ENCODE measurements around the gene PPM1F.
"Not testable (repeated sequence)": the region's sequence is repeated elsewhere in the genome, so short reads cannot be mapped to it uniquely, and the experiment has no call there.

Gene PPM1F

DNA sequence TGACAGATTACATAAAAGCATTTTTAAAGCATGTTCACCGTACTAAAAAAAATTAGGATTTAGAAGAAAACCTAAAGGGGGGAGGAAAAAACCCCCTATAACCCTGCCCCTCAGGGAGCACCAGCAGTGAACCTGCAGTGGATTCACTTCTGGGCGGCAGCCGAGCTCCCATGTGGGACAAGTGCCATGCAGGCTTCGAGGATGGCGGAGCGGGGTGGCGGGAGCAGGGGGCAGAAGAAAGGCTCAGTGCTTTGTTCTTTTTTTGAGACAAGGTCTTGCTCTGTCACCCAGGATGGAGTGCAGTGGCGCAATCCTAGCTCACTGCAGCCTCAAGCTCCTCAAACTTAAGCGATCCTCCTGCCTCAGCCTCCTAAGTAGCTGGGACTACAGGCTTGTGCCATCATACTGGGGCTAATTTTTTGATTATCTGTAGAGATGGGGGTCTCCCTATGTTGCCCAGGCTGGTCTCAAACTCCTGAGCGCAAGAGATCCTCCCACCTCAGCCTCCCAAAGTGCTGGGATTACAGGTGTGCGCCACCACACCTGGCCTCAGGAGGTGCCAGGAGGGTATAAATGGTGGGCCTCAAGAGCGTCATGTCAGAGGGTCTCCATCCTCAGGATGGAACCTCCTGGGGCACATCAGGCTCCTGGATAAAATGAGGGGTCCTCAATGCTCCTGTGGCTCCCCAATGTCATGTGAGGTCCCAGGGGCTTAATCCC, 34.0 kb downstream of the PPM1F start:
- no peak for DNase-seq

DNA sequence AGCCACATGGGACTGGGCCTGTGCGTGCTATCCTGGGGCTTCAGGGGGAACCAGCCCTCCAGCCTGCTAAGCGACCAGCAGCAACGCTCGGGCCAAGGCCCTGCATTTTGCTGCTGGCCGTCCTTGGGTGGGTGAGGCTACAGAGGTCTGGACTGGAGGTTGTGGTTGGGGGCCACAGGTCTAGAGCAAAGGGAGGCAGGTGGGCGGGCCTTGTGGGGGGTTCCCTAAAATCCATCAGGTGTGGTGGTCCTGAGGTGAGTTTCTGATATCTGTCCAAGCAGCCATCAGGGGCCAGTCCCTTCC, 34.7 kb downstream of the PPM1F start:
- no peak for DNase-seq

DNA sequence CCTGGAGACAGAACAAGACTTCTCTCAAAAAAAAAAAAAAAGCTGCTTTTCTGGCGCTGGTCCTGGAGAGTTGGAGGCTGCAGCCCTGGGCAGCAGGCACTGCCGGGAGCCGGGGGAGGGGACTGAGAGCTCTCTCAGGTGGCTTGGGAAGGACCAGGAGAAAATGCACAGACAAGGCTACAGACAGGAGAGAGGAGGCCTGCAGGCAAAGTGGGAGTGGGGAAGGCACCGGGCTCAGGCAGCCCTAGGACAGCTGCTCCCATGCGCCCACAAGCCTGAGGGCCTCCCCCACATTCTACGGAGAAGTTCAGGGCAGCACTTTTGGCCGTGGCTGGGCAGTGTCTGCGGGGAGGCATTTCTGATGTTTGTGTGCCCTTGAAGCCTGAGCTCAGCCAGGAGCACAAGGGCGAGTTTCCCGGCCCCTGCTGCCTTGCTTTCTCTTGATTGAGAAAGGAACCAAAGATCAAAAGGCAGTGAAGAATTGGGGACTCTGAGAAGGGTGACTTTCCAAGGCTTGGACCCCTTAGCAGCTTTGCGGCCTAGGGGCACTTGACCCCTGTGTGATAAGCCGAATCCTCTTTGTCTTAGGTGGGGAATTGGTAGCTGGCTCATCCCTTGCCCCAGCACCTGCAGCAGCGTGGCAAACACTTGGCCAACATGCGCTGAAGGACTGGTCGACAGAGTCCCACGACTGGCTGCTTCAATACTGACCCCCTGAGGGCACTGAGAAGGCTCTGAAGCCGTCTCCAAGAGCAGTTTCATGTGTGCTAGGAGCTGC, 35.3 kb downstream of the PPM1F start:
- DNase-seq: no peak

DNA sequence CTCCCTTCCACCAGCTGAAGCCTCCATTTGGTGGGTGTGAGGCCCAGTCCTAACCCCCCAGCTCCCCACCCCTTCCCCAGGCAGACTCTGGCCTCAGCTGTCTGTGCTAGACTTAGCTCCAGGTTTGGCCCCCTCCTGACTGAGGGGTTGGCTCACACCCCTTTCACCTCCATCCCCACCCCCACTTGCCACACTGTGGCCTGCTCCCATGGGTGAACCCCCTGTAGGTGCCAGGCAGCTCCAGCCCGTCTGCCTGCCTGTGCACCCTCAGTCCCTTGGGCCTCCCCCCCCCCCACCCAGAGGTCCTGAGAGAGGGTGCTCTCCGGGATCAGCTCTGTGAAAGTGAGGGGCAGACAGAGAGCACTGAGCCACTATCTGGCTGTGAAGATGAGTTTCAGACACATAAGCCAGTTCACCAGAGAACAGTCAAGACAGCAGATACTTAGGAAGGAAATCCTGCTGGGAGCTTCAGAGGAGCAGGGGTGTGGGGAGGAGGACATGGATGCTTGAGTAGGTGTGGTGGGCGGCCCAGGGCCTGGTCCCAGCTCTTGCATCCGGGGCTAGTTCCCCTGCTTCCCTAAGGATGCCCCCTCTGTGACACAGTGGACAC, 36.2 kb downstream of the PPM1F start:
- DNase-seq: no peak

DNA sequence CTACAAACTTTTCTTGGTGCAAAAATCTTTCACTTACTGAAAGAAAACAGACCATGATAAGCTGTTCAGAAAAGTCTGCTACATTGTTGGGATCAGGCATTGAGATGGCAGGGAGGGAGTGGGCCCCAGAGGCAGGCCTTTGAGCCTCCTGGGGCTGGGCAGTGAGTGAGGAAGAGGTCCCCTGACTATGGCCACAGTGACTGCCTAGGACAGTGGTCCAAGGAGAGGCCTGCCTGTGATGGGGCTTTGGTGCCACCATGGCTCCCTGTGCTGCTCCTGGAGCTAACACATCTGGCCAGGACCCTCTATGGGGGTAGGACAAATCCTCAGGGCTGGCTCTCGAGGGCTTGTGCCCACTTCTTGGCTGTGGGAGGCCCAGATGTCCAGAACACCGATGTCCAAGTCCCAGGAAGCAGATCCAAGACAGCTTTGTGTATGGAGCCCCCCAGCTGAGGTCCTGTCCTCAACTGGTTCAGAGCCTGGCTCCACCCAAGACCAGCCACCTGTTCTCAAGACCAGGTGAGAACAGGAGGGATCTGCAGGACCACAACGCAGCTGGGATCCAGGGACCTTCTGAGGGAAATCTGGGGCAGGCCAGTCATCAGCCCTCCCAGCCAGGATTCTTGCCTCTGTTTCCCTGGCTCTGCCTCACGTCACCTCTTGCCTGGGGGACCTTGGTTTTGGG, 36.9 kb downstream of the PPM1F start:
- DNase-seq: no peak

DNA sequence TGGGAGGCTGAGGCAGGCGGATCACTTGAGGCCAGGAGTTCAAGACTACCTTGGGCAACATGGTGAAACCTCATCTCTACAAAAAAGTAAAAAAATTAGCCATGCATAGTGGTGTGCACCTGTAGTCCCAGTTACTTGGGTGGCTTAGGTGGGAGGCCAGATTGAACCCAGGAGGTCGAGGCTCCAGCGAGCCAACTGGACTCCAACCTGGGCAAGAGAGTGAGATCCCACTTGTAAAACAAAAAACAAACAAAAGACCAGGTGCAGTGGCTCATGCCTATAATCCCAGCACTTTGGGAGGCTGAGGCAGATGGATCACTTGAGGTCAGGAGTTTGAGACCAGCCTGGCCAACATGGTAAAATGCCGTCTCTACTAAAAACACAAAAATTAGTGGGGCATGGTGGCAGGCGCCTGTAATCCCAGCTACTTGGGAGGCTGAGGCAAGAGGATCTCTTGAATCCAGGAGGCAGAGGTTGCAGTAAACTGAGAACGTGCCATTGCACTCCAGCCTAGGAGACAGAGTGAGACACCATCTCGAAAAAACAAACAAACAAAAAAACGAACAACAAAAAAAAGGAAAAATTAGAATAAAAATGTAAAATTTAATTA, 38.5 kb downstream of the PPM1F start:
- DNase-seq: not testable (repeated sequence)

DNA sequence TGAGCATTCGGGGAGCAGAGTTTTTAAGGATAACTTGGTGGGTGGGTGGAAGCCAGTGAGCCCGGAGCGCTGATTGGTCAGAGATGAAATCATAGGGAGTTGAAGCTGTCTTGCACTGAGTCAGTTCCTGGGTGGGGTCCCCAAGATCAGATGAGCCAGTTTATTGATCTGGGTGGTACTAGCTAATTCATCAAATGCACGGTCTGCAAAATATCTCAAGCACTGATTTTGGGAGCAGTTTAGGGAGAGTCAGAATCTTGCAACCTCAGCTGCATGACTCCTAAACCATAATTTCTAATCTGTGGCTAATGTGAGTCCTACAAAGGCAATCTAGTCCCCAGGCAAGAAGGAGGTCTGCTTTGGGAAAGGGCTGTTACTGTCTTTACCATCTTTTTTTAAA, 42.3 kb downstream of the PPM1F start:
- not testable (repeated sequence) for DNase-seq

DNA sequence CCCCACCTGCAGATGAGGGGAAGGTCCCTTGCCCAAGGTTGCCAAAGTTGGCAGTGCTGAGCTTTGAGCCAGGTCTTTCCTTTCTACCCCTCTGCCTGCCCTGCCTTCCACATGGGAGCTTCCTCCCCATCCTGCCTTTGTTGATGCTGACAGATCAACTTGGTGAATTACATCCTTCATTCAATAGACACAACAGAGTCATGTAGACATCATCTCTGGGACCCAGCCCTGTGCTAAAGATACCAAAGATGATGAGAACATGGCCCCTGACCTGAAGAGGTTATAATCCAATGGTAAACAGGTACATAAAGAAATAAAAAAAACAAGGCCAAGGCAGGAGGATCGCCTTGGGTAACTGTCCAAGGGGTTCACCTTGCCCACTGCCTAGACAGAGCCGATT, 42.8 kb downstream of the PPM1F start:
- DNase-seq: no peak

DNA sequence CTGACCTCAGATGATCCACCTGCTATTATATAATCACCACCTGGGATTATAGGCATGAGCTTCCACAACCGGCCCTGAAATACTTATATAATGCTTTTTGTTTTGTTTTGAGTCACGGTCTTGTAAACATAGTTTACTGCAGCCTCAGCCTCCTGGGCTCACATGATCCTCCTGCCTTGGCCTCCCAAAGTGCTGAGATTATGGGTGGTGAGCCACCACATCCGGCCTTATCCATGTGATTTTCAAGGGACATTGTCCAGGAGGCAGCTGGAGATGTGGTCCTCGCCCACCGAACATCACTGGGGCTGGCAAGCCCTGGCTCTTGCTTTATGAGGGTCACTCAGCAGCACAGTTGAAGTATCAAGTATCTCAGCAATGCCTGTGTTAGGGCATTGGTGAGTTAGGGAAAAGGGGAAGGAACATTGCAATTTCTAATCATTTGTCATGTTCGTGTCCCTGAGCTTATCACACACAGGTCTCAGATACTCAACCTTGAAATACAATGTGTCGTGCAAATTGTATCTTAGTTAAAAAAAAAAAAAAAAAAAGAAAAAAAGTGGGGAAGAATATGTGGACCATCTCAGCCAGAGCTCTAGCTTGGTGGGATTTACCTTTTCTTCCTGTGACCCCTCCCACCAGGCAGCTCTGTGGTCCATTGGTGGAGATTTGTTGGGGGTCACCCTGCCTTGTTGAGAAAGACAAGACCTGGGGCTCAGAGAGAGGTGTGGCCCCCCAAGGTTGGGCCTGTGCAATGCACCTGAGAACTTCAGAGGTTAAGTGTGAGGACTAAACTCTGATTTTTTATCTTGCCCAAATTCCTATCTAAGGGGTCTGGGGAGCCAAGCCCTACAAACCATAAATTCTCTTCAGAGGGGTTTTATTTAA, 44.8 kb downstream of the PPM1F start:
- DNase-seq: no peak

DNA sequence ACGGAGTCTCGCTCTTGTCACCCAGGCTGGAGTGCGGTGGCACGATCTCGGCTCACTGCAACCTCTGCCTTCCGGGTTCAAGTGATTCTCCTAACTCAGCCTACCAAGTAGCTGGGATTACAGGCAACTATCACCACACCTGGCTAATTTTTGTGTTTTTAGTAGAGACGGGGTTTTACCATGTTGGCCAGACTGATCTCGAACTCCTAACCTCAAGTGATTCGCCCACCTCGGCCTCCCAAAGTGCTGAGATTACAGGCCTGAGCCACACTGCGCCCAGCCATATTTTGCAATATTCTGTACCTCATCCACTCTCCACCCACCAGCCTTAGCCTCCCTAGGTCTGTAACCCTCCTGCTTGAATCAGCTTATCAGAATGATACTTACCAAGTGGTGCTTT, 47.4 kb downstream of the PPM1F start:
- DNase-seq: not testable (repeated sequence)

DNA sequence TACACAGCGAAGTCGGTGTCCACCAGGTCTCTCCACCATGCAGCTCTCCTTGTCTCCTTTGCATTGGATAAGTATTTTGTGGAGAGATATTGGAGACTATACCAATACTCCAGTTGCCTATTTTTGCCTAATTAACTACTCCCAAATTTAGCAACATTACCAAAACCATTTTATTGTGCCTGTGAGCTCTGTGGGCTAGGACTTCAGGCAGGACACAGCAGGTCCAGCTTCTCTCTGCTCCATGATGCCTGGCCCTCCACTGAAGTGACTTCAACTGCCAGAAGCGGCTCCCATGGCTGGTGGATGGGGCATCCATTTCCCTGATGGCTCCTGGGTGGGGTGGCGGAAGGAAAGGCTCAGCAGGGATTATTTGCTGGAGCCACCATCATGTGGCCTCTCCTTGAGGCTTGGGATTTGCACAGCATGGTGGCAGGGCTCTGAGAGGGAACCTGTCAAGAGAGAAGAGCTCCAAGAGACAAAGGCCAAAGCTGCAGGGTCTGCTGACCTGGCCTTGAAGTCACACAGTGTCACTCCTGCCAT, 48.3 kb downstream of the PPM1F start:
- no peak for DNase-seq

DNA sequence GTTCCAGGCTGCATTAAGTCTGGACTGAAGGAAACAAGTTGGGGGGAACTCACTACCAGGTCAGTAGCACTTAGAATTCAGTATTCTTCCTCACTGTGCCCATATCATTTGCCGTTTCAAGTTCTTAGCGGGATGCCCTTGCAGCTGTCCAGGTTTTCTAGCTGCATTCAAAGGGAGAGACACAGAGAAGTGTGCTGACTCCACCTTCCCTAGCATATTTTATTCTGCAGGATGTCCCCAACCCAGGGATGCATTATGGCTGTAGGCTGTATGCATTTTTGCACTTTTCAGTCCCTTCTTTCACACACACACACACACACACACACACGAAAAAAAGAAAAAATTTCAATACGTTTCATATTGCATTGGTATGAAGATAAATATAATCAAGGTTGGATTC, 49.4 kb downstream of the PPM1F start:
- DNase-seq: no peak

DNA sequence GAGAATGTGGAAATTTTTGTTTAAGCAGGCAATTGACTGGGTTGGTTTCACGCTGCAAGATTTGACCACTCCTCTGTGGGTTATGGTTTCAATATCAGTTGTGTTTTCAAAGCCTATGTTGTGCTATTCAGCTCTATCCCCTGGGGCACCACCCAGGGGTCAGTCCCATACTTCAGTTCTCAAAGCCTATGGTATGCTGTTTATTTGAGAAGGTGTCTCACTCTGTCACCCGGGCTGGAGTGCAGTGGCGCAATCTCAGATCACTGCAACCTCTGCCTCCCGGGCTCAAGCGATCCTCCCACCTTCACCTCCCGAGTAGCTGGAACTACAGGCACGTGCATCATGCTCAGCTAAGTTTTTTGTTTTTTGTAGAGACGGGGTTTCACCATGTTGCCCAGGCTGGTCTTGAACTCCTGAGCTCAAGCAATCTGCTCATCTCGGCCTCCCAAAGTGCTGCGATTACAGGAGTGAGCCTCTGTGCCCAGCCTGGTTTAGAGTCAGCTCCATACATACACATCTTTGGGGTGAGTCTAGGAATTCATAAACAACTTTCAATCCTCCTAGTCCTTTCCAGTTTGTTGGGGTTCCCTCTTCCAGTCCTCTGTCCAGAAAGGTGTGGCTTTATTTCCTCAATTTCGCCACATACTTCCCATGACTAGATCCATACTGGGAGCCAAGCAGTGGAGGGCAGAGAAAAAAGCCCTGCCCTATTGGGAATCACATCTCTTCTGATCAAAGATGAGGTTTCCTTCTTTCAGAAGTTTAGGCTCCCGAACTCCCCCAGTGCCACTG, 50.2 kb downstream of the PPM1F start:
- DNase-seq: no peak

DNA sequence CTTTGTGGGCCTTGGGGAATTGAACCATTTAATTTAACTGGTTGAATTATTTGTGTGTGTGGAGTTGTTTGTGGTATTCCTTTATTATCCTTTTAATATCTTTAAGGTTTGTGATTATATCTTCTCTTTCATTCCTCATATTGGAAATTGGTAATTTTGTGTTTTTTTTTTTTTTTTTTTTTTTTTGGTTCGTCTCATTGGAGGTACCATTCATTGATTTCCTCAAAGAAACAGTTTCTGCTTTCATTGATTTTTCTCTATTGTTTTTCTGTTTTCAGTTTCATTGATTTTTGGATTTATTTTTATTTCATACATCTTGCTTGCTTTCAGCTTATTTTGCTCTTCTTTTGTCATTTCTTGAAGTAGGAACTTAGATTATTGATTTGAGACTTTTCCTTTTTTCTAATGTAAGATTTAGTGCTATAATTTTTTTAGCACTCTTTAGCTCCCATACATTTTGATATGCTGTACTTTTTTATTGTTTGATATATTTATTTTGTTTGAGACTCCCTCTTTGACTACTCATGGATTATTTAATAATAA, 54.2 kb downstream of the PPM1F start:
- no peak for DNase-seq

DNA sequence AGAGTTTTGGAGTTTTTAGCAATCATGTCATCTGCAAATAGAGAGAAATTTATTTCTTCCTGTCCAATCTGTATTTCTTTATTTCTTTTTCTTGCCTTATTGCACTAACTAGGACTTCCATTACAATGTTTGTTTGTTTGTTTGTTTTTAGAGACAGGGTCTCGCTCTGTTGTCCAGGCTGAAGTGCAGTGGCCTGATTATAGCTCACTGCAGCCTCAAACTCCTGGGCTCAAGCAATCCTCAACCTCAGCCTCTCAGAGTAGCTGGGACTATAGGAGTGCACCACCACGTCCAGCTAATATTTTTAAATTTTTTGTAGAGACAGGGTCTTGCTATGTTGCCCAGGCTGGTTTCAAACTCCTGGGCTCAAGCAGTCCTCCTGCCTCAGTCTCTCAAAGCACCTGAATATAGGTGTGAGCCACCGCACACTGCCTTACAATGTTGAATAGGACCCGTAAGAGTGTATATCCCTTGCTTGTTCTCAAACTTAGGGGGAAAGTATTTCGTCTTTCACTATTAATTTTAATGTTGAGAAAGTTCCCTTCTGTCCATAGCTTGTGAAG, 55.6 kb downstream of the PPM1F start:
- no peak for DNase-seq

DNA sequence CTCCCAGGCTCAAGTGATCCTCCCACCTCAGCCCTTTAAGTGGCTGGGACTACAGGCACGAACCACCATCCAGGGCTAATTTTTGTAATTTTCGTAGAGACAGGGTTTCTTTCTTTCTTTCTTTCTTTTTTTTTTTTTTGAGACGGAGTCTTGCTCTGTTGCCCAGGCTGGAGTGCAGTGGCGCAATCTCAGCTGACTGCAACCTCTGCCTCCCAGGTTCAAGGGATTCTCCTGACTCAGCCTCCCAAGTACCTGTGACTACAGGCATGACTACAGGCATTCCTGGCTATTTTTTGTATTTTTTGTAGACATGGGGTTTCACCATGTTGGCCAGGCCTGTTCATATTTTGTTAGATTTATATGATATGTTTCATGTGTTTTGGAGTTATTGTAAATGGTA, 56.4 kb downstream of the PPM1F start:
- not testable (repeated sequence) for DNase-seq

DNA sequence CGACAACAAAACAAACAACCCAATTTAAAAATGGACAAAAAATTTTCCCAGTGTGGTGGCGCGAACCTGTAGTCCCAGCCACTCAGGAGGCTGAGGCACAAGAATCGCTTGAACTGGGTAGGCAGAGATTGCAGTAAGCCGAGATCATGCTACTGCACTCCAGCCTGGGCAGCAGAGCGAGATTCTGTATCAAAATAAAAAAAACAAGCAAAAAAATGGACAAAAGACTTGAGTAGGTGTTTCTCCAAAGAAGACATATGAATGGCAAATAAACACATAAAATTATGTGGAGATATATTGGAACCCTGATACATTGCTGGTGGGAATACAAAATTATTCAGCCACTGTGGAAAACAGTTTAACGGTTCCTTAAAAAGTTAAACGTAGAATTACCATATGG, 57.8 kb downstream of the PPM1F start:
- DNase-seq: no peak

DNA sequence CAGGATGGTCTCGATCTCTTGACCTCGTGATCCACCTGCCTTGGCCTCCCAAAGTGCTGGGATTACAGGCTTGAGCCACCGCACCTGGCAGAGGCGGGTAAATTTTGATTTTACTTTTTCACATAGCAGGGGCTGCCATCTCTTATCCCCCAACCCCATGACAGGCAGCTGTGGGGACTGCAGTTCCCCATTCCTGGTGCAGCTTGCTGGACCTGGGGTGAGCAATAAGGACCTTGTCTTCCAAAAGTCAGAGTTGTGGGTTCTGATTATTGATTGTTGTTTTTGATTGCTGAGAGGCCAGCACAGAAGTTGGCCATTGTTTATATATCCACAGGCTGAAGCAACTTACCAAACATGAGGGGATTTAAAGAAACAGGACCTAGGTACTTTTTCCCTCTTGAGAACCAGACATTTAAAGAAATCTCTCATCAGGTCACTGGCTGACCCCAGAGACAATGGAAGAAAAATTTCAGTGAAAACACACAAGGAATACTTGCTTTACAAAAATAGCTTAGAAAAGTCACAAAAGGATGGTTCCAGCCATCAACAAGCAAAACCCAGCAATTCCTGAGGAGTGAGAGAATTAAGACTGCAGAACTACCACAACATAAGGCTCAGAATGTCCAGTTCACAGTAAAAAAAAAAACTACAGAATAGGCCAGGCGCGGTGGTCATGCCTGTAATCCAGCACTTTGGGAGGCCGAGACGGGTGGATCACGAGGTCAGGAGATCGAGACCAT, 63.2 kb downstream of the PPM1F start:
- no peak for DNase-seq

DNA sequence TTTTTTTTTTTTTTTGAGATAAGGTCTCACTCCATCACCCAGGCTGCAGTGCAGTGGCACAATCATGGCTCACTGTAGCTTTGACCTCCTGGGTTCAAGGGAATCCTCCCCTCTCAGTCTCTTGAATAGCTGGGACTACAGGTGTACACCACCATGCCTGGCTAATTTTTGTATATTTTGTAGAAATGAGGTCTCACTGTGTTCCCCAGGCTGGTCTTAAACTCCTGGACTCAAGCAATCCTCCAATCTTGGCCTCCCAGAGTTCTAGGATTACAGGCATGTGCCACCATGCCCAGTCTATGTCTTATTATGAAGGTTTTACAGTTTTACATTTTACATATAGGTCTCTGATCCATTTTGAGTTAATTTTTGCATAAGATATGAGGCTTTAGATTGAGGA, 64.8 kb downstream of the PPM1F start:
- no peak for DNase-seq

DNA sequence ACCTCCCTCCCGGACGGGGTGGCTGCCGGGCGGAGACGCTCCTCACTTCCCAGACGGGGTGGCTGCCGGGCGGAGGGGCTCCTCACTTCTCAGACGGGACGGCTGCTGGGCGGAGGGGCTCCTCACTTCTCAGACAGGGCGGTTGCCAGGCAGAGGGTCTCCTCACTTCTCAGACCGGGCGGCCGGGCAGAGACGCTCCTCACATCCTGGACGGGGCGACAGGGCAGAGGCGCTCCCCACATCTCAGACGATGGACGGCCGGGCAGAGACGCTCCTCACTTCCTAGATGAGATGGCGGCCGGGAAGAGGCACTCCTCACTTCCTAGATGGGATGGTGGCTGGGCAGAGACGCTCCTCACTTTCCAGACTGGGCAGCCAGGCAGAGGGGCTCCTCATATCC, 68.7 kb downstream of the PPM1F start:
- not testable (repeated sequence) for DNase-seq
